Activated CD4-positive, alpha-beta T cell treated with anti-CD3 and anti-CD28 coated beads, Interleukin-2, amount 10 ng/mL, durations not matched to agents 24 days and 14 days (primary cell): ENCODE measurements around the gene NRSN1. TPM values are rescaled to one million over a fixed set of nuclear protein-coding genes. Genes with fewer than 3 reads are reported as not detected.

Experiments used
- DNase-seq: peaks from one replicate; pipeline ENCODE4 v3.0.0; 2022
- H3K27ac Mint-ChIP-seq: one replicate; pipeline ENCODE4 v1.8.0; 2022; ENCODE audit warnings: mild to moderate bottlenecking, mixed read lengths
- H3K27me3 Mint-ChIP-seq: one replicate; pipeline ENCODE4 v1.8.0; 2022; ENCODE audit warnings: mixed read lengths
- H3K36me3 Mint-ChIP-seq: one replicate; pipeline ENCODE4 v1.8.0; 2022; ENCODE audit warnings: low read depth, mild to moderate bottlenecking, mixed read lengths
- H3K4me1 Mint-ChIP-seq: one replicate; pipeline ENCODE4 v1.8.0; 2021; ENCODE audit warnings: mixed read lengths
- H3K4me3 Mint-ChIP-seq: one replicate; pipeline ENCODE4 v1.8.0; 2022; ENCODE audit warnings: mild to moderate bottlenecking, moderate library complexity, mixed read lengths
- H3K9me3 Mint-ChIP-seq: one replicate; pipeline ENCODE4 v1.8.0; 2021; ENCODE audit warnings: mixed read lengths
- intact Hi-C: fragments of 100-400 bp; cut with micrococcal nuclease; formaldehyde crosslinking; loops from one replicate; pipeline ENCODE4 v1.15.1; 2023
- total RNA-seq: library from RNA; stranded (reverse); gene quantifications from 2 replicates; pipeline ENCODE4 v1.2.3, GENCODE V29; 2022

The NRSN1 gene
- total RNA-seq, 1 donor from 2014 or later: not detected

DNA sequence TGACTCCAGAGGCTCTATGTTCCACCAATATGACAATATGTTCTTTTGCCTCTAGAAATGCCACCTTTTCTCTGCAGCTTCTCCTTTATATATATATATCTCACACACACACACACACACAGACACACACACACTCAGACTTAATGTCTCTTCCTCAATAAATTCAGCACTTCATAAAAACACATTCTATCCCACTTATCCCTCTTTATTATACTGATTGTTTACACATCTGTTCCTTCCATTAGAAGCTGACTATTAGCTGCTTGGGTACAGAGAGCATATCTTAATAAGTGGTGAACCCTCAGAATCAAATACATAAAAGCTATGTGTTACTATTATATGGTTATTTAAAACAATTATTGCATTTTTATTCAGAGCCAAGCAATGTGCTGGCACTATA lies 23.3 kb downstream of the NRSN1 start:
- intact Hi-C loops: no loop called here

DNA sequence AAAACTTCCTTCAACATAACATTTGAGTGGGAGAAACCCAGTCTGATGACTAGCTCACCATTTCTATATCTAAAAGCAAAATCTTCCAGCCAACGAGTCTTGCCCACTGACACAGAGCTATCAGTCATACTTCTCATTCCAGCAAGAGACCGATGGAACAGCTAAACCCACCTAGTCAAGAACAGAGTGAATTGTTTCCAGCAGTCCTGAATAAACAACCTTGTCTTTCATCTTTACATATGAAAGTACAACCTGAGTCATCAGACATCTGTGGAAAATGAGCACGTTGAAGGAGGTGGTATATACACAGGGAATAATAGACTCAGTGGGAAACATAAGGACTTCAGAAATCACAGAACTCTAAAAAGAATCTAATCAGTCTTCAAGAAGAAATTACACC lies 23.8 kb downstream of the NRSN1 start:
- intact Hi-C loops: no loop called here
- Mint-ChIP-seq H3K36me3 (no peaks in the 10 kb centered on the region), H3K27me3 (no peaks in the 10 kb centered on the region)

More for the DNA sequence above, 23.3 kb downstream of the NRSN1 start:
- no peaks in the 10 kb centered on the region for H3K9me3 Mint-ChIP-seq
- no peak overlapping the region for H3K27ac Mint-ChIP-seq
- no peaks in the 10 kb centered on the region for H3K27me3 Mint-ChIP-seq
- DNase-seq: no peak
- H3K4me3 Mint-ChIP-seq: no peak overlapping the region
- no peaks in the 10 kb centered on the region for H3K4me1 Mint-ChIP-seq
- H3K36me3 Mint-ChIP-seq: no peaks in the 10 kb centered on the region

DNA sequence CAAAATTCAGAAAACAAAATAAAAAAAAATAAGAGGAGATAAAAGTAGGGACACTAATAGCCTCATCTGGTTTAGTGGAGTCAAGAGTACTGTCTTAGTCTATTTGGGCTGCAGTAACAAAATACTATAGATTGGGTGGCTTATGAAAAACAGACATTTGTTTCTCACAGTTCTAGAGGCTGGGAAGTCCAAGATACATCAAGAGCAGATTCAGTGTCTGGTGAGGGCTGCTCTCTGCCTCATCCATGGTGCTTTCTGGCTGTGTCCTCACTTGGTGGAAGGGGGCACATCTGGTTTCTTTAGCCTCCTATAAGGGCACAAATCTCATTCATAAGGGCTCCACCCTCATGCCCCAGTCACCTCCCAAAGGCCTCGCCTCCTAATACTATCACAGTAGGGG lies 26.0 kb downstream of the NRSN1 start:
- Mint-ChIP-seq H3K36me3 (no peaks in the 10 kb centered on the region), H3K9me3 (no peaks in the 10 kb centered on the region), H3K27me3 (no peaks in the 10 kb centered on the region), H3K4me1 (no peaks in the 10 kb centered on the region), H3K4me3 (no peak overlapping the region), H3K27ac (no peak overlapping the region)
- no peak for DNase-seq
- intact Hi-C loops: no loop called here

More for the DNA sequence above, 23.8 kb downstream of the NRSN1 start:
- no peak overlapping the region for H3K4me3 Mint-ChIP-seq
- no peak overlapping the region for H3K27ac Mint-ChIP-seq
- H3K4me1 Mint-ChIP-seq: no peaks in the 10 kb centered on the region
- no peaks in the 10 kb centered on the region for H3K9me3 Mint-ChIP-seq
- DNase-seq: no peak

DNA sequence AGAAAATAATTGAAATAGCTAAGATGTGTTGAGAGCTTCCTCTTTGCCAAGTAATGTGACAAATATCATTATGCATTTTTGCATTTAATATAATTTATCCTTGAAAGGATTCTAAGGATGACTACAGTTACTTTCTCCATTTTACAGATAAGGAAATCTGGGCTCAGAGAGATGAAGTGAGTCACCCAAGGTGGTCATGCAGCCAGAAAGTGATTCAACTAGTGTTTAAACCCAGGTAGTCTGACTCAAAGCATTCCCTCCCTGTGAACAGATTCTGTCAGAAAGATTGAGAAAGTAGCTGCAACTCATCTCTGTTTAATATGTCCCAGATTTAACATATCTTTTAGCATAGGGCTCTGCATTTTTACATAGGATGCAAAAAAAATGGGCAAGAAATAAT lies 28.1 kb downstream of the NRSN1 start:
- H3K36me3 Mint-ChIP-seq: no peaks in the 10 kb centered on the region
- H3K9me3 Mint-ChIP-seq: no peaks in the 10 kb centered on the region
- intact Hi-C loops: no loop called here
- no peak for DNase-seq
- H3K4me1 Mint-ChIP-seq: no peaks in the 10 kb centered on the region
- no peak overlapping the region for H3K27ac Mint-ChIP-seq
- no peaks in the 10 kb centered on the region for H3K27me3 Mint-ChIP-seq
- no peak overlapping the region for H3K4me3 Mint-ChIP-seq

DNA sequence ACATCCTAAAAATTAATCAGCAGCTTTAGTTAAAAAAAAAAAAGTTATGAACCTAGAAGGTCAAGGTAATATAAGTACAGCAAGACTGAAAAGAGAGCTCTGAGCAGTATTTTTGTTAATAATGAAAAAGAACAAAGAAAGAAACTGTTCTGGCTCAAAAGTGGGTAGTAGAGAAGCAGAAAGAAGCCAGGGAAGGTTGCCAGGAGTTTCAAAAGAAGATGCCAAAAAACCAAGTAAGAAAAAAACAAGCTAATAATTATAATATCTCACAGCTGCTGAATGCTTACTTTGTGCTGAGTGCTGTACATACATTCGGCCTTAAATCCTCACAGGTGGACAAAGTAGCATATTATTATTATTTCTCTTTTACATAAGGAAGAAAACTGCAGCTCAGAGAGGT lies 31.9 kb downstream of the NRSN1 start:
- Mint-ChIP-seq H3K4me3 (no peak overlapping the region), H3K4me1 (no peaks in the 10 kb centered on the region), H3K27ac (no peak overlapping the region), H3K27me3 (no peaks in the 10 kb centered on the region), H3K36me3 (no peaks in the 10 kb centered on the region), H3K9me3 (no peaks in the 10 kb centered on the region)
- intact Hi-C loops: no loop called here
- DNase-seq: no peak

DNA sequence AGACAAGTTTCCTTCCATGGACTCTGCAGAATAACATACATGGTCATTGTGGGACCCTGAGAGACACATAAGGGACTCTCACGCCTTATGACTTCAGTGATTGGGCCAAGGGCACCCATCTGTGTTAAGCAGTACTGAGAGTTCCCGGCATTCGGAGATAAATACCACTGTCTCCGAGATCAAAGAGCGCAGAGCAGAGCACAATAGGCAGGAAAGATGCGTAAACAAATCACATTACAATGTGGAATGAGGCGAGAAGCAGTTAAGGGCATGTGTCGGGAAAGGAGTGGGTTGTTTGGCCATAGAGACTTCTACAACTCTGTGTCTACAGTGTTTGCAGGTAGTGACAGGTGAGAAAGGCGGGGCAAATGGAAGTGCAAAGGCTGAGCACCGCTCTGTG lies 57.6 kb downstream of the NRSN1 start:
- Mint-ChIP-seq H3K27ac (no peak overlapping the region), H3K4me3 (no peak overlapping the region), H3K36me3 (no peaks in the 10 kb centered on the region), H3K4me1 (no peaks in the 10 kb centered on the region), H3K9me3 (no peaks in the 10 kb centered on the region), H3K27me3 (no peaks in the 10 kb centered on the region)
- intact Hi-C loops: no loop called here
- no peak for DNase-seq

DNA sequence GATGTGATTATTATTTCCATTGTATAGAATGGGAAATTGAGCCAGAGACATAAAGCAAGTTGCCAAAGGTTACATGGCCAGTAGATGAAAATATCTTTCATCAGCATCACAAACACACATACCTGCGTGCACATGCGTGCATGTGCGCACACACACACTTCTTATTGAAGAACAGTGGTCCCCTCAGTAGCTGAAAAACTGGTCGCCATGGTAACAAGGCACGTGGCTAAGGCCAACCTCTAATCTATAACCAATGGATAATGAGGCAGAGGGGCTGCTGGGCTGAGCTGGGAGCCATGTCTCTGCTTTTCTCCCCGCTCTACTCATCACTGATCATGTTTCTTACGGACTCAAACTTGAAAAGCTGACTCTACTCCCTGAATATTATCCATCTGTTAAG lies 60.3 kb downstream of the NRSN1 start:
- Mint-ChIP-seq H3K4me3 (no peak overlapping the region), H3K4me1 (no peaks in the 10 kb centered on the region), H3K27me3 (peaks cover 1% of the 10 kb centered on the region), H3K36me3 (no peaks in the 10 kb centered on the region), H3K9me3 (no peaks in the 10 kb centered on the region), H3K27ac (no peak overlapping the region)
- no peak for DNase-seq
- intact Hi-C loops: no loop called here

DNA sequence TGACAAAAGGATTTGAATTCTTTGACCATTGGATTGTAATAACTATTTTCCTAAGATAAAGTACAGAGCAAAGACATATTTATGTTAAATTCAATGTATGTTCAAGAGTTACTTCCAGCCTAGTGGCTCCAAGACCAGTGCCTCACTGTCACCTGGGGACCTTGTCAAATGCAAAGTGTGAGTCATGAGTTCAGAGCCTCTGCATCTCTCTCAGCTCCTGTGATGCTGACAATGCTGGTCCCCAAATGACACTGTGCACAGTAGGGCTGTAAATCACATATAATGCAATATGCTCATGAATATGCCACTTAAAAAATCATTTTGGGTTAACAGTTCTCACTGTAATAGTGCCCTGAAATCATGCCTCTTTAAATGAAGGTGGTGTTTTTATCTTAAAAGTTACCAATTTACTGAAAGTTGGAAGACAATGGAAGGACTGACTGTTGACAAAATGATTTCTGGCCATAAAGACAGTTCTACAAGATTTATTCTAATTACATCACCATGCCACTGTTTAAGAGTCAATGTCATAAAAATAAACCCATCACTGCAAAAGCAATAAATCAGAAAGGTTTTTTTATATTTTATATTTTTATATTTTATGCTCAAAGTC lies 62.1 kb downstream of the NRSN1 start:
- Mint-ChIP-seq H3K27me3 (peaks cover 7% of the 10 kb centered on the region), H3K4me3 (no peak overlapping the region), H3K9me3 (no peaks in the 10 kb centered on the region), H3K4me1 (no peaks in the 10 kb centered on the region), H3K36me3 (no peaks in the 10 kb centered on the region), H3K27ac (no peak overlapping the region)
- DNase-seq: no peak
- intact Hi-C loops: no loop called here

DNA sequence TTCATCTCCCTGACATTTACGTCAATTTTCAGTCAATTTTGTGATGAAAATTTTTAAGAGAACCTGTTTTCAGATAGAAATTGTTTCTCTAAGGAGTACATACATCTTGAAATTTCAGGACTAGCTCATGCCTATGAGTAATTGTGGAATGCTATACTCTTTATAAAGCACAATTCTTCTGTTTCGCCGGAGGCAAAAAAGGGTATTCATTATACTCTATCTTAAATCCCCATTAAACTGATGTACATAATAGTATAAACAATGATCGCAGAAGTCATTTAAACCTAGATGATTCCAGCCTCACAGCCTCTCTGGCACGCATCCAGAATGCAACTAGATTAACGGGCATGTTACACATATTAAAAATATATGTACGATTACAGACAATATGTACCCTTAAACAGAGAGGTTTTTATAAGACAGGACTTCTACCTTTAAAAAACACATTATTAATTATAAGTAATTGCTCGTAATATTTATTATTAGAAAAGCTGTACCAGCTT lies 62.6 kb downstream of the NRSN1 start:
- H3K9me3 Mint-ChIP-seq: no peaks in the 10 kb centered on the region
- H3K4me3 Mint-ChIP-seq: no peak overlapping the region
- H3K27ac Mint-ChIP-seq: no peak overlapping the region
- no peaks in the 10 kb centered on the region for H3K36me3 Mint-ChIP-seq
- H3K4me1 Mint-ChIP-seq: no peaks in the 10 kb centered on the region
- H3K27me3 Mint-ChIP-seq: peaks cover 8% of the 10 kb centered on the region
- intact Hi-C loops: no loop called here
- DNase-seq: no peak

DNA sequence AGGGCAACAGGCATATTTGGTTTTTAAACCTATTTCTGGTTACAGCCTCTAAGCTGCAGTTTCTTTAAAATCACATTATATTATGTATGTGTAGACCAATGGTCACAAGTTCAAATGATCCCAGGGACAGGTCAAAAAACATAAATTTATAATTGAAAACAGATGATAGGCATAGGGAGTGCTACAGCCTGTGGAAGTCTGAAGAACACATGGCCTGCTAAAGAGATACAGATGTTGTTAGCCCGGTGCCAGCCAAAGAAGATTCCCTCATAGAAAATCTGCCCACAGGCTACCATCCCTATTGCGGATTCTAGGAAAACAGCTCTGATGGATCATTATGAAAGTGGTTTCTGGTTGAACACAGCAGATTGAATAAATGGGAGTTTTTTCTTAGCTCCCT lies 65.3 kb downstream of the NRSN1 start:
- H3K9me3 Mint-ChIP-seq: no peaks in the 10 kb centered on the region
- no peaks in the 10 kb centered on the region for H3K36me3 Mint-ChIP-seq
- no peaks in the 10 kb centered on the region for H3K4me1 Mint-ChIP-seq
- no peak for DNase-seq
- H3K4me3 Mint-ChIP-seq: no peak overlapping the region
- no peak overlapping the region for H3K27ac Mint-ChIP-seq
- peaks cover 10% of the 10 kb centered on the region for H3K27me3 Mint-ChIP-seq
- intact Hi-C loops: no loop called here

DNA sequence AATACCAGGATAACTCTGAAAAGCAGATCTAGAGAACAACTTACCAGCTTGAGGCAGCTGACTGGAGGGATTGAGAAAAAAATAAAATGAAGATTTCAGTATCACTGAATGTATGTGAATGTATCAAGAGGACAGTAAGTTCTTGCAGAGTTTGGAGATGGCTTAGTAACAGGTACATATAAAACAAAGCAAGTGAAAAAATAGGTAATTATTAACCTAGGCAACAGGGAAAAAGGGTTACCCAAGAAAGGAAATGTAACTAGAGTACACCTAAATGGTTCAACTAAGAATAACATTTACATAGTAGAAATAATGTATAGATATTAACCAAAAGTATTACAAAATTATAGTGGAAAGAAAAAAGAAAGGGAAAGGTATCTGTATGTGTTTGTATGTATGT lies 67.3 kb downstream of the NRSN1 start:
- no peaks in the 10 kb centered on the region for H3K36me3 Mint-ChIP-seq

DNA sequence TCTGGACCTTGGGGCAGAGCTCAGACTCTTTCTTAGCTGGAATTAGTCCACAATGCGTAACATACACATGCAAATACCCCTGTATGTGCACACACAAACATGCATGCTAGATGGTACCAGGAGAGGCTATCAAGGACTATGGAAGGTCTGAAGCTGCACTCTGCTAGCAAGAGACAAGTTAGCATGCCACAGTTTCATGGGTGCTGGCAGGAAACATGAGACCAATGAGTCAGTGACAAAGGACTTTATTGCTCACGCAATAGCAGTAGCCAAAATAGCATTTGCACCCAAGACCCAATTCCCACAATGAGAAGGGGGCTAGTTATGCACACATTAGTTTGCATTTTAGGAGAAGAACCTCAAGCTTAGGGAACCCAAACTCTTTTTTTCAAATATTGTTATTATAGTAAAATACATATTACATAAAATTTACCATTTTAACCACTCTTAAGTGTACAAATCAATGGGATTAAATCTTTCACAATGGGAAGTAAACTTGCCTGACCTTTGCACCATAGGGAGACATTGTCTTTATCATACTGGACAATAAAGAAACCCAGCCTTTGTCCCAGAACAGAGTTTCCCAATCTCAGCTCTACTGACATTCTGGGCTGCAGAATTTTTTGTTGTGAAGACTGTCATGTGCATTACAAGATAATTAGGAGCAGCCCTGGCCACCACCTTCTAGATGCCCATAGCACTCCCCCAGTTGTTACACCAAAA lies 69.1 kb downstream of the NRSN1 start:
- H3K36me3 Mint-ChIP-seq: no peaks in the 10 kb centered on the region
- H3K9me3 Mint-ChIP-seq: no peaks in the 10 kb centered on the region
- H3K27ac Mint-ChIP-seq: no peak overlapping the region
- intact Hi-C loops: no loop called here
- H3K27me3 Mint-ChIP-seq: peaks cover 9% of the 10 kb centered on the region
- H3K4me3 Mint-ChIP-seq: no peak overlapping the region
- no peaks in the 10 kb centered on the region for H3K4me1 Mint-ChIP-seq
- no peak for DNase-seq

More for the DNA sequence above, 67.3 kb downstream of the NRSN1 start:
- no peak overlapping the region for H3K27ac Mint-ChIP-seq
- H3K27me3 Mint-ChIP-seq: peaks cover 10% of the 10 kb centered on the region
- H3K4me3 Mint-ChIP-seq: no peak overlapping the region
- intact Hi-C loops: no loop called here
- H3K4me1 Mint-ChIP-seq: no peaks in the 10 kb centered on the region
- H3K9me3 Mint-ChIP-seq: no peaks in the 10 kb centered on the region
- no peak for DNase-seq

DNA sequence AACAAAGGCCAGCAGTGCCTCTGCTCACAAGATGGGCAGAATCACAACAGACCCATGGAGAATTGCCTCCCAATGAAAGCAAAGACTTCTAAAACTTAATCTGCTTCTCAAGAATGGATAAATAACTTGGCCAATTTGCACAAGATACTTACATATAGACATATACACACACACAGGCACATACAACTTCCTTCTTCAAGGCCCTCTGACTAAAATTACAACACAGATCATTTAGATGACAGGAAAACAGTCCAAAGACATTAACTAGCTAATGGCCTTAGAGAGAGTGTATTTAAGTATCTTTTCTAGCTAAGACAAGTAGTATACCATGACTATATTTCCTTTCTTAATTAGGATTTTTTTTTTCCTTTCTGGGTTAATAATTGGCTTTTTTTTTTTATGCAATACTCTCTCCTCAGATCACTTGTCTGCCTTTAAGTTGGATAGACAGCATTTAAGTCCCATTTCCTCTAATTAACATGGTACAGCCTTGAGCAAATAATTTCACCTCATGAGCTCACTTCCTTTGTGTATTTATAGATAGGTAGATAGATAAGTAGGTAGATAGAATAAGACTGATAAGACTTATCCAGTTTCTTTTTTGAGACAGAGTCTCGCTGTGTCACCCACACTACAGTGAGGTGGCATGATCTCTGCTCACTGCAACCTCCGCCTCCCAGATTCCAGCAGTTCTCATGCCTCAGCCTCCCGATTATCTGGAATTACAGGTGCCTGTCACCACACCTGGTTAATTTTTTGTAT lies 70.0 kb downstream of the NRSN1 start:
- no peaks in the 10 kb centered on the region for H3K9me3 Mint-ChIP-seq
- no peak overlapping the region for H3K4me3 Mint-ChIP-seq
- H3K36me3 Mint-ChIP-seq: no peaks in the 10 kb centered on the region
- no peak overlapping the region for H3K27ac Mint-ChIP-seq
- DNase-seq: no peak
- H3K27me3 Mint-ChIP-seq: peaks cover 10% of the 10 kb centered on the region
- intact Hi-C loops: no loop called here
- H3K4me1 Mint-ChIP-seq: no peaks in the 10 kb centered on the region
